Stimulated activated CD8-positive, alpha-beta memory T cell treated with anti-CD3 and anti-CD28 coated beads, Interleukin-15, amount 100 ng/mL, for 4 hours (primary cell): Measurements from ENCODE around the gene PSMB8.
"Not testable (repeated sequence)": the region's sequence is repeated elsewhere in the genome, so short reads cannot be mapped to it uniquely, and the experiment has no call there.

Experiments
- DNase-seq, 2 donors: peaks; one replicate each; pipeline ENCODE4 v3.0.0-alpha.2; 2020; ENCODE audit warnings: low read depth in 2 of 2

The PSMB8 gene

DNA sequence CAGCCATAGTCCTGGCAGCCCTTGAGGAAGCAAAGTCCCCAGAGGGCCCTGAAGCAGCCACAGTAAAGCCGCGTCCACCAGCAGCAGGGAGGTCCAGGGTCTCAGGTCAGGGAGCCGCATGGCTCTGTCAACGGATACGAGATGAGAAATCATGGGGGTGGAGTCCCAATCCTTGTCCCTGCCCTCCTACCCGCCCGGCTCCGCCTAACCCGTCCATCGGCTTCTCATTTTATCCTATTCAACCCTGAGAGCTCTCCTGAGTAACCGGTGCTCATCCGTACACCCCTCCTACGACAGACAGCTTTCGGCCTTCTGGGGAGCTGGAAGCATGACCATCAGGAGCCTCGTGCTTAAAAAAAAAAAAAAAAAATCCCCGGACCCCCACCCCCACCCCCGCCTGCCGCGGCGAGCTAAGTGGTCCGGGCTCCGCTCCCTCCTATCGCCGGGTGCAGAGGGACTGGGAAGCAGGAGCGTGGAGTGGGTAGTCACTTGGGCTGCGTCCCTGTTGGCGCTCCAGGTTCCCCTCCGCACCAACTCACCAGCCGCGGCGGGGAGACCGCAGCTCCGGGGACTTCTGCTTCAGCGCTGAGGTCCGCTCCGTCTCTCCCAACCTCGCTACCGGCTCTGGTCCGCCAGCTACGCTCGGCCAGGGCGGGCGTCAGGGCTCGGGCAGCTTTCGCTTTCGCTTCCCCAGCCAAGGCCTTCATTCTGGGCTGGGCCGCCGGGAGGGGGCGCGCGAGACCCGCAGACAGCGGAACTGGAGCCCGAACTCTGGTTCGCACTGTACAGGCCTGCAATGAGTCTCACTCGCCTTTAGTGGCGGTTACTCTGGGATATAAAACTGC, 5.5 kb downstream of the PSMB8 start, which contains the start of gene TAP2:
Gene TAP2, minus strand, starts transcription at position 626 of the 845 bp plus-strand sequence. Its CDS starts 506 bp downstream, at position 120.
- DNase-seq = peak; percentile 93

- no peak for DNase-seq
Measured at GRCh38 chr6:32837651-32838113, 6.2 kb downstream of the PSMB8 start.

DNA sequence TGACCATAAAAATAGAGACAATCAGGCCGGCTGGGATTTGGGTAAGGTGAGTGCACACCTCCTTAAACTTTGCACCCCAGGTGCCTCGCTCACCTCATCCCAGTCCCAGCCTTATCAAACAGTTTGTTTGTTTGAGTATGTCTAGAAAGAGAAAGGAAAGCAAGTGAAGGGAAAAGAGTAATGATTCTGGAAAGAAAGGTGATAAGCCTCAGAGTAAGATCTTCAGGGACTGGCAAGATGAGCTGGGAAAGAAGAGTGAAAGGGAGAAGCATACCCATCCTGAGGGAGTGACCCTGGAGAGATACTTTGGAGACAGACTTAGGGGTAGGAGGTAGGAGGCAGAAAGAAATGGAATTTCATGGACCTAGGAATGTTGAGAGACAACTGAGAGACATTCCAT, 7.0 kb downstream of the PSMB8 start:
- no peak for DNase-seq

DNA sequence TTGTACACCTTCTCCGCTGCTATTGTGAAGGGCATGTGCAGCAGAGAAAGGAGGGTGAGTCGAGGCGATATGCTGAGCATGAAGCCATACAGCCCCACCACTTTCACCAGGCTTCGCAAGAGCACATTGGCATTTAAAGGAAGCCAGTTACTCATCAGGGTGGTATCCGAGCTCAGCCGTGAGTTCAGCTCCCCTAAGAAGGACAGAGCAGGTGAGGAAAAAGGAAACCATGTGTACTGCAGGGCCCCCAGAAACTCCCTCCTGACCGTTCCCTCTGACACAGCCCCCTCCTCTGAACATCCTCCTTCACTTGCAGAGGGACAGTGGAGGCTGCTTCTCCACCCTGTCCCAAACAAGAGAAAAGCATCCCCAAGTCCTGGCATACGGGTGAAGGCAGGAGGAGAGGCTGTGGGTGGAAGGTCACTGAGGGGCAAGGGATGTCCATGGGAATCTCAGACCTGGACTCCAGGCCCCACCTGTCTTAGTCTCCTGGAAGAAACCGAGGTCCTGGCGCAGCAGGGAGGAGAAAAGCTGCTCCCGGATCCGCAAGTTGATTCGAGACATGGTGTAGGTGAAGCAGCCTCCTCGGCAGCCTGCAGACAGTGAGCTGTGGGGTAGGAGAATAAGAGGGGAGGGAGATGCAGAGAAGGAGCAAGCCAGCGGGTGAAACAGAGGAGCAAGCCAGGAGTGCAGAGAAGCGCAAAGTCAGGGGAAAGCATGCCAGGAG, 8.5 kb downstream of the PSMB8 start:
- DNase-seq = no peak

DNA sequence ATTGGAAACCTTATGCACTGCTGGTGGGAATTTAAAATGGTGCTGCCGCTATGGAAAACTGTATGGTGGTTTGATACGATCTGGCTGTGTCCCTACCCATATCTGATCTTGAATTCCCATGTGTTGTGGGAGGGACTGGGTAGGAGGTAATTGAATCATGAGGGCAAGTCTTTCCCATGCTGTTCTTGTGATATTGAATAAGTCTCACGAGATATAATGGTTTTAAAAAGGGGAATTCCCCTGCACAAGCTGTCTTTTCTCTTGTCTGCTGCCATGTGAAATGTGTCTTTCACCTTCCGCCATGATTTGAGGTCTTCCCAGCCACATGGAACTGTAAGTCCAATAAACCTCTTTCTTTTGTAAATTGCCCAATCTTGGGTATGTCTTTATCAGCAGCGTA, 10.2 kb downstream of the PSMB8 start:
- DNase-seq = no peak

- no peak for DNase-seq
Measured at GRCh38 chr6:32832535-32832934, 11.3 kb downstream of the PSMB8 start.

DNA sequence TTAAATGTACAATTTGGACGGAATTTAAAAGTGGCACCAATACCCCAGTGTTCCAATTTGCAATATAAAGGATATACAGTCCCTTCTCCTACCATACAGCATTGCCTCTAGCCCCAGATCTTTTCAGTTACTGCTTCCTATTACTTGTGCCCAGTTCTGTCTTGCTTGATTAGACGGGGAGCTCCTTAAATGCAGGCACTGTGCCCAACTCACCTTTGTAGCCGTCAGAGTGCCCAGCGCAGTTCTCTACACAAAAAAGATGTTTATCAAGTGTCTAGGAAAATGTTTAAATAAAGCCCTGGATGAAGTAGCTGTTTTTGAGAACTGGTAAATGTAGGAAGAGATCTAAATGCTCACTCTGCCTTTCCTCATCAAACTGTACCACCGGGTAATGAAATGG, 12.9 kb downstream of the PSMB8 start:
- no peak for DNase-seq

GRCh38 chr6:32830017-32830416, 13.8 kb downstream of the PSMB8 start:
- DNase-seq = no peak

DNA sequence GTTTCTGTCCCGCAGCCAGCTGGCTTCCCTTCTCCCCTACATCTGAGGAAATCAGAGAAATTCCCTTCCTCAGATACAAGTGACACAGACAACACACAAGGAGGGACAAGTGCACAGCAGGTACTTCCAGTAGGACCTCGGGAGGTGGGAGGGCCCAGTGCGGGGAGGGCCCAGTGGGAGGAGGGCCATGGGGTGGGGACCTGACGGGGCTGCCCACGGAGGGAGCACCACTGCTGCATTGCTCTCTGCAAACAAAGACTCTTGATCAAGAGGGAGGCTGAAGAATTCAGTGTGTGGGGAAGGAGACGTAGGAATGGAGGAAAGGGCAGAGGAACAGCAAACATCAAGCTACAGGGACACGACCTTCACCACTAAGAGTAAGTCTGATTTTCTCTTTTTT, 14.4 kb downstream of the PSMB8 start:
- no peak for DNase-seq

DNA sequence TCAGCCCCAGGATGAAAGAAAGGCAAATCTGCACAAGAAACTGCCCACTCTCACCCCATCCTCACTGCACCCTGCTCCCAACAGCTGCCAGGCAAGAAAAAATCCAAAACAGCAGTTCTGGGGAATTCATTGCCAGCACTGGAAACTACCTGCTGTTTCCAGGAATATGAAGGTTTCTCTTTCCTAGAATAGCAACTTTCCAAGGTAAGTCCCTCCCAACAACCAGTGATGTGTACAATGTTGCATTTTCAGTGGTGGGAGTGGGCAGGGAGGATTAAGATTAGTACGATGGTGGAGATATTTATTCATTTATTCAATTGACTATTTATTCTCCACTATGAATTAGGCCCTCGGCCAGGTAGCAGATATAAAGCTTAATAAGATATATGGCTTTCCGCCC, 16.8 kb downstream of the PSMB8 start:
- no peak for DNase-seq

DNA sequence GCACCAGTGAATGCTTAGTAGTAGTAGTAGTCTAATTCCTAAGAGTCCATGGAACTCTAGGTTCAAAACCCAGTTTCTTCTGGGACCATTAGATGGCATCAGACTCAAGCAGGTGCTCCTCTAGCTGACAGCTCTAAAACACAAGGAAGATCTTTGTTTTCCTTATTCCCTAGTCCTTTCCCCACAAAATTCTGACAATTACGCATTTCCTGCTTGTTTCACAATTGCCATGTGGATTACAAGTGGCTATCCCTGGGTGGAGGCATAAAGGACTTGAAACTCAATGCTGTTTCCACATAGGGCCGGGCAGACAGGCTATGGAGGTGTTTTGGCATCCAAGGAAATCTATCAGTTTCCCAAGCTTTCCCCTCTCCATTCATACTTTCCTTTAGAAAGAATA, 17.9 kb downstream of the PSMB8 start:
- no peak for DNase-seq

DNA sequence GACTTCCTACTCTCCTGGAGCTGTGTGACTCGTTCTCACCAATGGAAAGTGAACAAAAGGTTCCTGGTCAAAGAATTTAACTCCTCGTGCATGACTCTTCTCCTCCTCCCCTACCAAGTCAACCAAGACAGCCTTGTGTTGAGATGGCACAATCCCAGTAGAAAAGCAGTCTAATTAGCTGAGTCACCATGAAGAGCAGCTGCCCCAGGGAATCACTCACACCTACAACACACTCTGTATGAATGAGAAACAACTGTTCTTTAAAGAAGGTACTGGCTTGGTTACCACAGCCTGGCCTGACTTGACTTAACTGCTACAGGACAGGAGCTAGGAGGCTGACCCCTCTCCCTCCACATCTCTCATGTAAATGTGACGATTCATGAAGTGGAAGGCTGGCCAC, 24.1 kb downstream of the PSMB8 start:
- no peak for DNase-seq

GRCh38 chr6:32818867-32819266, 25.0 kb downstream of the PSMB8 start:
- no peak for DNase-seq

GRCh38 chr6:32816746-32817204, 27.1 kb downstream of the PSMB8 start, which contains the start of gene HLA-DOB:
HLA-DOB (minus strand) TSS chr6:32817002; CDS start chr6:32816951, 51 bp downstream.
- DNase-seq = no peak

- no peak for DNase-seq
Measured at GRCh38 chr6:32815996-32816395, 27.9 kb downstream of the PSMB8 start.

DNA sequence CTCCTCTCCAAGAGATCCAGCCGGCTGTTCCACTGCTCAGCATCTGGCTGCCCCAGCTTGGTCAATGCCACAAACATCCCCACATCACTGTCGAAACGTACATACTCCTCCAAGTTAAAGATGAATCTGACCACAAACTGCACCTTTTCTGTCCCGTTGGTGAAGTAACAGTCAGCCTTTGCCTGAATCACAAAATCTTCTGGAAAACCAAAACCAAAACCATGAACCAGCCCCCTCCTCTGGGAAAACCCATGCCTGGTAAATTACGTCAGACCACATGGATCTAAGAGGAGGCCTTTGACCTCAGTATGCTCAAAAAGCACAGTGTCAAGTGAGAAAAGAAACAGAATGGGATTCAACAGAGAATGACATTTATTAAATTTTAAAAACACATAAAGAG, 28.7 kb downstream of the PSMB8 start:
- DNase-seq = no peak

DNA sequence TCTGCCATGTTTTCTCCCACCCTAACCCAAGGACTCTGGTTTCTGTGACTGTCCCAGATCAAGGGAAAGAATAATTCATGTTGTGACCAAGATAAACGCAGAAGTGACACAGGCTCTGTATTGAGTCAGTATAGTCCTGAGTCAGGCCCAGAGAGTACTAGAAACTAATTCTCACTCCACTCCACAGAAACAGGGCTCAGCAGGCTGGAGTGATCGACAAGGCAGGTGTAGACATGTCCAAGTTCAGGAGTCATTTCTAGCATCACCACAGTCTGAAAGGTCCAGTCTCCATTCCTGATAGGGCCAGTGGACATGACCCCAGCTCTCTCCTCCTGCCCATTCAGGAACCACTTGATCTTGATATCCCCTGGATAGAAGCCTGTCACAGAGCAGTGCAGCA, 29.7 kb downstream of the PSMB8 start:
- DNase-seq = no peak

GRCh38 chr6:32809171-32809570, 34.7 kb downstream of the PSMB8 start:
- no peak for DNase-seq

DNA sequence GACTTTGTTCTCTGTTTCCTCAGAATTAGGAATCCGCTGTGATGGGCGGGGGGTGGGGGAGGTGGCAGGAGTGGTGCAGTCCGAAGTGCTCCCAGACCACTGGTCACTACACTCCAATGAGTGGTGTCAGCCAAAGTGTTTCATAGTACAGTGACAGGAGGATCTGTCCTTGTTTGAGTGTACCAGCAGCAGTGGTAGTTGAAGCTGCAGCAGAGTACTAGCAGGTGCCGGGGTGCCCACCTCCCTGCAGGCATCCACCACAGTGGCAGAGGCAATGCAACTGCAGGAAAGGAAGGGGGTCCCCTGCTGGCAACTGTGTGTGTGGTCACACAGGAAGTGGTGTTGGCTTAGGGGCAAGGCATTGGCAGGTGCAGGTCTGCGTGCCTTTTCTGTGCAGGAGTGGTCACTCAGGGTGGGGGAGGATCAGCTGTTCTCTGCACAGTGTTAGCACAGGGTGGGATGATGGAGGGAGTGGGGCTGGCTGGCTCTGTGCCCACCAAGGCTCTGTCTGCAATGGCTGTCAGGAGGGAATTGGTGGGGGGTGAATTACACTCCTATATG, 36.7 kb downstream of the PSMB8 start:
- no peak for DNase-seq

GRCh38 chr6:32805404-32805803, 38.4 kb downstream of the PSMB8 start:
- DNase-seq = not testable (repeated sequence)

GRCh38 chr6:32803416-32803815, 40.4 kb downstream of the PSMB8 start:
- no peak for DNase-seq

- DNase-seq = no peak
Measured at GRCh38 chr6:32799740-32800139, 44.1 kb downstream of the PSMB8 start.
